Glutamatergic neuron (in vitro differentiated cells): Measurements from ENCODE around the gene KCNJ6. TPM values are rescaled to one million over a fixed set of nuclear protein-coding genes. Genes with fewer than 3 reads are reported as not detected.
"Not testable (repeated sequence)": the region's sequence is repeated elsewhere in the genome, so short reads cannot be mapped to it uniquely, and the experiment has no call there.

Source experiments
- DNase-seq: peaks from one replicate; pipeline ENCODE4 v3.0.0; 2022
- H3K27ac Mint-ChIP-seq: one replicate; pipeline ENCODE4 v1.8.0; 2020; ENCODE audit warnings: mild to moderate bottlenecking, mixed read lengths, inconsistent platforms; ENCODE audit not compliant: unreplicated experiment
- H3K27me3 Mint-ChIP-seq: one replicate; pipeline ENCODE4 v1.8.0; 2020; ENCODE audit warnings: mild to moderate bottlenecking, moderate library complexity, mixed read lengths, inconsistent platforms; ENCODE audit not compliant: unreplicated experiment
- H3K36me3 Mint-ChIP-seq: one replicate; pipeline ENCODE4 v1.8.0; 2020; ENCODE audit warnings: mild to moderate bottlenecking, mixed read lengths, inconsistent platforms; ENCODE audit not compliant: unreplicated experiment
- H3K4me1 Mint-ChIP-seq: one replicate; pipeline ENCODE4 v1.8.0; 2020; ENCODE audit warnings: mild to moderate bottlenecking, low read depth, mixed read lengths, inconsistent platforms; ENCODE audit not compliant: unreplicated experiment
- H3K4me3 Mint-ChIP-seq: one replicate; pipeline ENCODE4 v1.8.0; 2020; ENCODE audit warnings: mild to moderate bottlenecking, mixed read lengths, inconsistent platforms; ENCODE audit not compliant: unreplicated experiment
- H3K9me3 Mint-ChIP-seq: one replicate; pipeline ENCODE4 v1.8.0; 2020; ENCODE audit warnings: mild to moderate bottlenecking, moderate library complexity, mixed read lengths, inconsistent platforms; ENCODE audit not compliant: unreplicated experiment
- CTCF ChIP-seq: fragments of 200-600 bp; sonication (generic); IDR thresholded peaks from one replicate; pipeline ENCODE4 v1.5.0; 2021; ENCODE audit not compliant: partially characterized antibody, unreplicated experiment
- total RNA-seq: library from RNA; stranded (reverse); fragmentation: NEBNext Ultra II Directional; extraction: Animal tissue kit (Norgen Biotek cat#: 25700); gene quantifications from one replicate; pipeline ENCODE4 v1.2.1, GENCODE V29; 2021; ENCODE audit not compliant: unreplicated experiment

KCNJ6 gene
- total RNA-seq, 1 donor from 2014 or later: 80.5 TPM

GRCh38 chr21:37665230-37666024, 250.8 kb downstream of the KCNJ6 start:
- H3K9me3 Mint-ChIP-seq: peaks cover 2% of the 10 kb centered on the region
- no peak for DNase-seq
- peaks cover 2% of the 10 kb centered on the region for H3K27me3 Mint-ChIP-seq
- H3K36me3 Mint-ChIP-seq: peaks cover 13% of the 10 kb centered on the region
- H3K4me1 Mint-ChIP-seq: peaks cover 11% of the 10 kb centered on the region
- no peak for TF ChIP-seq CTCF
- no peak overlapping the region for H3K27ac Mint-ChIP-seq
- H3K4me3 Mint-ChIP-seq: no peak overlapping the region

GRCh38 chr21:37662227-37662626, 254.0 kb downstream of the KCNJ6 start:
- DNase-seq, H3K27me3 Mint-ChIP-seq, H3K27ac Mint-ChIP-seq, H3K4me3 Mint-ChIP-seq, H3K9me3 Mint-ChIP-seq: not testable (repeated sequence)
- peaks cover 23% of the 10 kb centered on the region for H3K36me3 Mint-ChIP-seq
- peaks cover 11% of the 10 kb centered on the region for H3K4me1 Mint-ChIP-seq

GRCh38 chr21:37660709-37661108, 255.5 kb downstream of the KCNJ6 start:
- H3K4me1 Mint-ChIP-seq: peaks cover 8% of the 10 kb centered on the region
- no peak for DNase-seq
- no peaks in the 10 kb centered on the region for H3K27me3 Mint-ChIP-seq
- no peak for TF ChIP-seq CTCF
- H3K27ac Mint-ChIP-seq: no peak overlapping the region
- H3K36me3 Mint-ChIP-seq: peaks cover 22% of the 10 kb centered on the region
- H3K9me3 Mint-ChIP-seq: peaks cover 2% of the 10 kb centered on the region
- no peak overlapping the region for H3K4me3 Mint-ChIP-seq

- TF ChIP-seq CTCF: no peak
- H3K4me1 Mint-ChIP-seq: peaks cover 2% of the 10 kb centered on the region
- H3K9me3 Mint-ChIP-seq: peaks cover 6% of the 10 kb centered on the region
- DNase-seq: no peak
- H3K36me3 Mint-ChIP-seq: peaks cover 15% of the 10 kb centered on the region
- no peak overlapping the region for H3K4me3 Mint-ChIP-seq
- H3K27me3 Mint-ChIP-seq: no peaks in the 10 kb centered on the region
- no peak overlapping the region for H3K27ac Mint-ChIP-seq
Observed at GRCh38 chr21:37659874-37660273, 256.4 kb downstream of the KCNJ6 start.

- Mint-ChIP-seq H3K4me1 (peaks cover 2% of the 10 kb centered on the region), H3K9me3 (peaks cover 6% of the 10 kb centered on the region), H3K27ac (no peak overlapping the region), H3K4me3 (no peak overlapping the region), H3K27me3 (no peaks in the 10 kb centered on the region), H3K36me3 (peaks cover 15% of the 10 kb centered on the region)
- DNase-seq: no peak
- no peak for TF ChIP-seq CTCF
Observed at GRCh38 chr21:37658817-37659458, 257.3 kb downstream of the KCNJ6 start.
